Inflammatory macrophage (primary cell): Measurements from ENCODE around the gene SPINK9.
A peak's percentile ranks its signal among the peaks of the same experiment; 100 is the strongest.
"Not testable (repeated sequence)": the region's sequence is repeated elsewhere in the genome, so short reads cannot be mapped to it uniquely, and the experiment has no call there.

Experiments used
- DNase-seq, 2 donors: peaks; one replicate each; pipeline ENCODE4 v3.0.0-alpha.2; 2020 to 2022
- total RNA-seq, 18 experiments: gene quantifications; one replicate each; lab custom pipeline; 2026; ENCODE audit warnings: mixed read lengths in 6 of 18, inconsistent platforms in 2 of 18; lab: John Stamatoyannopoulos, UW

The SPINK9 gene
- 0 to 0.06 (median 0) reads per million in 18 experiments for total RNA-seq

- no peak for DNase-seq
Measured at GRCh38 chr5:148335259-148335658, at the start of gene SPINK9. Gene SPINK9, plus strand, starts transcription at chr5:148335559. Its CDS starts 55 bp downstream, at chr5:148335614.

- peak; percentile 13 to 25 for DNase-seq
Measured at GRCh38 chr5:148290271-148291195, 44.8 kb upstream of the SPINK9 start.

GRCh38 chr5:148297731-148298130, 37.6 kb upstream of the SPINK9 start:
- DNase-seq = no peak

- no peak for DNase-seq
Measured at GRCh38 chr5:148306446-148306845, 28.9 kb upstream of the SPINK9 start.

- no peak for DNase-seq
Measured at GRCh38 chr5:148309019-148309418, 26.3 kb upstream of the SPINK9 start.

- DNase-seq = no peak
Measured at GRCh38 chr5:148309746-148310145, 25.6 kb upstream of the SPINK9 start.

GRCh38 chr5:148311484-148311883, 23.9 kb upstream of the SPINK9 start:
- peak; percentile 21 to 32 for DNase-seq

GRCh38 chr5:148312153-148312552, 23.2 kb upstream of the SPINK9 start, which contains the start of gene SPINK7:
Gene SPINK7, plus strand, starts transcription at chr5:148312423. Its CDS starts 61 bp downstream, at chr5:148312484.
- no peak for DNase-seq

- no peak for DNase-seq
Measured at GRCh38 chr5:148314187-148314586, 21.2 kb upstream of the SPINK9 start.

- DNase-seq = no peak
Measured at GRCh38 chr5:148314731-148315130, 20.6 kb upstream of the SPINK9 start.

GRCh38 chr5:148320011-148320963, 15.1 kb upstream of the SPINK9 start:
- not testable (repeated sequence) for DNase-seq

GRCh38 chr5:148333262-148333849, 2.0 kb upstream of the SPINK9 start:
- no peak for DNase-seq

GRCh38 chr5:148336704-148337435, 1.5 kb downstream of the SPINK9 start:
- DNase-seq = no peak

GRCh38 chr5:148342371-148343045, 7.1 kb downstream of the SPINK9 start:
- no peak for DNase-seq

GRCh38 chr5:148343046-148343407, 7.7 kb downstream of the SPINK9 start:
- no peak for DNase-seq

- peak; percentile 19 to 24 for DNase-seq
Measured at GRCh38 chr5:148343603-148344487, 8.5 kb downstream of the SPINK9 start.

GRCh38 chr5:148347706-148348105, 12.3 kb downstream of the SPINK9 start:
- no peak for DNase-seq

- DNase-seq = no peak
Measured at GRCh38 chr5:148352696-148353095, 17.3 kb downstream of the SPINK9 start.

GRCh38 chr5:148353634-148354033, 18.3 kb downstream of the SPINK9 start:
- no peak for DNase-seq

- DNase-seq = no peak
Measured at GRCh38 chr5:148364343-148364742, 29.0 kb downstream of the SPINK9 start.
